ENCODE measurements around the gene ITGA3.

ITGA3 gene

GRCh38 chr17:50110591-50111349 lies 54.9 kb downstream of the ITGA3 start:
- DNase-seq (ENCODE audit: low spot score) = no peak

GRCh38 chr17:50111673-50112655 lies 56.1 kb downstream of the ITGA3 start:
- no peak for DNase-seq (ENCODE audit: low spot score)

- no peak for DNase-seq (ENCODE audit: low spot score)
These were observed 56.8 kb downstream of the ITGA3 start for GRCh38 chr17:50112694-50113093.

GRCh38 chr17:50113624-50114320 lies 57.9 kb downstream of the ITGA3 start:
- DNase-seq (ENCODE audit: low spot score) = no peak

DNA sequence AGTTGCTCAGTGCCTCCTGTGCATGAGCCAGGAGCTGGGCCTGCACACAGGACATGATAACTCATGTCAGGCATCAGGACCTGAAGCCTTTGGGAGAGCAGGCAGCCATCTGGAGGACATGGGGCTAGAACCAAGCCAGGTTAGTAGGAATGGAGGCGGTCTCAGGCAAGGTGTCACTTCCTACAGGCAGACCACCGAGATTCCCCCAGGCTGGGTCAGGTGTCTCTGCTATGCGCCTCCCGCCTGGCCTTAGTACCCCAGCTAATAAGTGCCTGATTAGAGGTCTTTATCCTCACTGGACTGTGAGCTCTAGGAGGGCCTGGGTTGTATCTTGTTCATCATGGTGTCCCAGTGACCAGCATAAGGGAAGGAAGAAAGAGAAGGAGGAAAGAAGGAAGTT lies 58.5 kb downstream of the ITGA3 start:
- DNase-seq (ENCODE audit: low spot score) = no peak

- peak; percentile 74 for DNase-seq (ENCODE audit: low spot score)
These were observed 59.0 kb downstream of the ITGA3 start for GRCh38 chr17:50114849-50115357.

DNA sequence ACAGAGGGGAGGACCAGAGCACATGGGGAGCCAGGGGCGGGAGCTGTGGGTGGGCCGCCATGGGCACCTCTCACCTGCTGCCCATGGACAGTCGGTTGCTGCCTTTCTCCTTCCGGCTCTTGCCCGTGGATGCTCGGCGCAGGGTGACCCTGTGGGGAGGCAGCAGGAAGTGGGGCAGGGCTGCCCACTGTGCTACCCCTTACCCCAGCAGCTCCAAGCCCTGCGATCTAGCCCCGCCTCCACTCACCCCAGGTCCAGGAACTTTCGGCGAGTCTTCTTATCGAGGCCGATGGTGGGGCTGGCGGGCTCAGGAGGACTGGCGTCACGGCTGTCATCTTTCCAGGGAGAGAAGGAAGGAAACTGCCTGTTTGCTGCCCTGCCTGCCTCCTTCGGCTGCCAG lies 59.8 kb downstream of the ITGA3 start:
- no peak for DNase-seq (ENCODE audit: low spot score)

- peak; percentile 79 for DNase-seq (ENCODE audit: low spot score)
These were observed 61.5 kb downstream of the ITGA3 start for GRCh38 chr17:50117202-50118051.

- DNase-seq (ENCODE audit: low spot score) = no peak
These were observed 62.3 kb downstream of the ITGA3 start for GRCh38 chr17:50118076-50118827.

DNA sequence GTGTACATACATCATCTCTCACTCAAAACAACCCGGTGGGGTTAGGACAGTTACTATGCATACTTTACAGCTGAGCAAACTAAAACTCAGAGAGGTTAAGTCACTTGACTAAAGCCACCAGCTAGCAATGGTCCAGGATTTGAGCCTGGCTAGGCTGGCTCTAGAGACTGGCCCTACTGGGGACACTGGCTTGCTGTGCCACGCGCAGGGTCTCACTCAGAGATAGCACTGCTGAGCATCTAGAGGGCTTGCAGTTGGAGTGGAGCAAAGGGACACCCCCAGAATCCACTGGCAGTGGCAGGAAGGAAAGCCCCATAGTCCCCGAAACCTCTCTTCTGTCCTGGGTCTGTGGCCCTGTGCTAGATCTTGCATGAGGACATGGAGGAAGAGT lies 62.9 kb downstream of the ITGA3 start:
- no peak for DNase-seq (ENCODE audit: low spot score)

DNA sequence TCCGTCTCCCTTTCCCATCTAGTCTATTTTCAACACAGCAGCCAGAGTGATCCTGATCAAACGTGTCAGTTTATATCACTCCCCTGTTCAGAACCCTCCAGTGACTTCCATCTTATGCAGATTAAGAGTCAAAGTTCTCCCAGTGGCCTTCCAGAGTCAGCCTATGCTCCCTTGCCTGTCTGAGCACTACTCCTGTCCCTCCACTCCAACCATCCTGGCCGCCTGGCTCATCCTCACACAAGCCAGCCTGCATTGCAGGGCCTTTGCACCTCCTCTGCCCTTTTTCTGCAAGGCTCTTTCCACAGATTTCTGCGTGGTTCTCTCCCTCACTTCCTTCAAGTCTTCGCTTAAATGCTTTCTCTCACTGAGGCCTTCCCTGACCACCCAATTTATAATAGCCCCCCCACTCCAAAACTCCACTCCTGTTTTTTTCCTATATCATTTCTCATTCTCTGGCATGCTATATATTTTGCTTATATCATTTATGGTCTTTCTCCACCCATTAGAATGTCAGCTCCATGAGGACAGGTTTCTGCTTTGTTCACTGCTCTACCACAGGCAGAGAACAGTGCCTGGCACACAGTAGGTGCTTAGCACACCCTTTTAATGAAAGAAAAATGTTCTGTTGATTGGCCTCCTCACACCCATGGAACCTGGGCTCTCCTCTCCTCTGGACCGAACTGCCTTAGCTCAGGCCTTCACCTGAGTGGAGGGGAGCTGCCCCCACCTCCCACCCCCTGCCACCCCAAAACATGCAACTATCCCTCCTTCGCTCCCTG lies 64.8 kb downstream of the ITGA3 start:
- no peak for DNase-seq (ENCODE audit: low spot score)

DNA sequence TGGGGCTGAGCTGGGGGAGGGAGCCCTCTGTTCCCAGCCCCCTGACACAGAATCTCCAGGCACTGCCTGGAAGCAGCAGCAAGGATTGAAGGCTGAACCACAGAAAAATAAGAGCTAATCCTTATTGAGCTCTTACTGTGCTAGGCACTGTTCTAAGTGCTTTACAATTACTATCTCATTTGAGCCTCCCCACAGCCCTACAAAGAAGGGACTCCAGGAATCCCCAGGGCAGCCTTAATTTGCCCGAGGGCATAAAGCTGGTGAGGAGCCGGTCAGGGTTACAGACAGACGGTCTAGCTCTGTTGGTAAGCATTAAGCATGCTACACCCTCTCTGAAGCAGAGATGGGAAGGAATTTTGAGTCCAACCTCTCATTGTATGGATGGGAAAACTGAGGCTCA lies 67.0 kb downstream of the ITGA3 start:
- no peak for DNase-seq (ENCODE audit: low spot score)

- no peak for DNase-seq (ENCODE audit: low spot score)
These were observed 67.9 kb downstream of the ITGA3 start for GRCh38 chr17:50123649-50124349.

DNA sequence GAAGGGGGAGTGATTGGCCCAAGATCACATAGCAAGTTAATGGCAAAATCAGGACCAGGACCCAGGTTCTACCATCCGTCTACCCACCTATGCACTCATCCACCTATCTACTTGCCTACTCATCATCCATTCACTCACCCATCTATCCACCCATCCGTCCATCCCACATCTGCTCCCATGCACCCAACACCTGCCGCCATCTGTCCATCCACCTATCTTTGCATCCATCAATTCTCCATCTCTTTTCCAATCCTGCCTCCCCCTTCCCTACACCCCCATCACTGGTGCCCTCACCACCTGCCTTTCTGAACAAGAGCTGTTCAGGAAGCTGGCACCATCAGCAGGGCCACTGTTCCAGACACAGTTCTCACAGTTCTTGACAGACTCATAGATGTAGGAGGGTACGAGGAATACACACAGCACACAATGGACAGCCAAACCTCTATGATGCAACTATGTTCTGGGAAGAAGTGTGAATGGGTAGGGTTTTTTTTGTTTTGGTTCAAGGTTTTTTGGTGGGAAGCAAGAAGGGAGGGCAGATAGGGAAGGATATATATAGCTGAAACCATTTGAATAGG lies 69.6 kb downstream of the ITGA3 start:
- no peak for DNase-seq (ENCODE audit: low spot score)

DNA sequence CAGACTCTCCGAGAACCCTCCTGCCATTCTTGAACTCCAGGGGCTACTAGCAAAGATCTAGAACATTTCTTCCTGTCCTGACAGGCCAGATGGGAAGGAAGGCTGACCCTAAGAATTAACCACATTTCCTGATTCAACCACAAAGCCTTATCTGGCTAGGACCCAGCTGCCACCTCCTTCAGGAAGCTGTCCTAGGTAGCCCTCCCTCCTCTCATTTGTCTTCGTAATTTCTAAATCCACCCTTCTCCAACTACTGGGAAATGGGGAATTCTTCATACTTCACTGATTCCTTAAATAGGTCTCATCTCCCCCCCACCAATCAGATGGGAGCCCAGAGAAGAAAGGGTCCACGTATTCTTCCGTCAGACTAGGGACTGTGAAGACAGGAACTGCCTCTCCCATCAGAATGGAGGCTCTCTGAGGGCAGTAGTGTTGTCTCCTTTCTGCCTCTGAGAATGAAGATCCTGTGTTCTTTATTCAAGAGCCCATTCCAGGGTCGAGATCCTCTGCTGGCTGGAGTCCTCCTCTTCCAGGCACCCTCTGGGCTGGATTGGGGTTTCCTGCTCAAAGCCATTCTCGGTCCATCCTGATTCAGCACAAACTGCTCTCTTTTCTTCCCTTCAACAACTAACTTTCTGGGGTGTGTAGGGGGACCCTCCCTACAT lies 71.9 kb downstream of the ITGA3 start:
- DNase-seq (ENCODE audit: low spot score) = no peak

GRCh38 chr17:50128441-50129352 lies 72.8 kb downstream of the ITGA3 start:
- no peak for DNase-seq (ENCODE audit: low spot score)

GRCh38 chr17:50129353-50129727 lies 73.4 kb downstream of the ITGA3 start:
- DNase-seq (ENCODE audit: low spot score) = no peak
